Measurements from ENCODE around the gene POU2F3.

POU2F3 gene

DNA sequence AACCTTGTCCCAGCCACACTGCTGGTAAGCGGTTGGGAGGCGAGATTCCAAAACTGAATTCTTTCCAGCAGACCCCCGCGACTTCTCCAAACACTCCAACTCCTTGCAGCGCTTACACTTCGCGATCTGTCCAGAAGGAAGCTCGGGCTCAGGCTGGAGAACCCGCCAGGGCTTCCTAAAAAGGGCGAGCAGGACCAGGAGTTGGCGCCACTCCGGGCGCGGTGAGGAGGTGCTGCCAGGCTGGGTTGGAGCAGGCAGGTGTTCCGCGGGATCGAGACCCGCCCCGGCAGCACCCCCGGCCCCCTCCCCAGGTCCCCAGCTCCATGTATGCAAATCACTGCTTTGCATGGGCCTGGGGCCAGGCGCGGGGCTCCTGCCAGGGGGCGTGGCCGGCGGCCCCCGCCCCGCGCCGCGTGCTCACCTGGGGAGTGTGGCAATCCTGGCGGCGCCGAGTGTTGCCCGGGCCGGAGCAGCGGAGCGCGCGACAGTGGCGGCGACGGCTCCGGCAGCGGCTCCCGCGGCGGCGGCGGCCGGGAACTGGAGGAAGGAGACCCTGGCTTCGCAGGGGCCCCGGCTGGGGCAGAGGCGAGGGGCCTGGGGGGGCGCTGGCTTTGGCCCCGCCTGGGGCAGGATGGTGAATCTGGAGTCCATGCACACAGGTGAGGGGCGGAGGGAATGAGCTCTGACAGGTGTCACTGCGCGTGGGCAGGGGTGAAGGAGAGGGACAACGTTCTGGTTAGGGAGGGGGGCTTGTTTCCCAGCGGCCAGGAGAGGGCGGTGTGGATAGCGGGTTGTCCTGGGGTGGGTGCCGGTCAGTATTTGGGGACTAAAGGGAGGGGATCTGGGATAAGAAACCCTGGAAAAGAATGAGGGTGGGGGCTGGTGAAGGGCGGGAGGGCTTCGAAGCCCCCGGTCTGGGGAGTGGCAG, at the start of gene POU2F3:
TSS of gene POU2F3 (plus strand) at position 428 of the 928 bp plus-strand sequence. CDS start at position 632, 204 bp downstream.
- no peak for DNase-seq (ENCODE audit: low read depth)

DNA sequence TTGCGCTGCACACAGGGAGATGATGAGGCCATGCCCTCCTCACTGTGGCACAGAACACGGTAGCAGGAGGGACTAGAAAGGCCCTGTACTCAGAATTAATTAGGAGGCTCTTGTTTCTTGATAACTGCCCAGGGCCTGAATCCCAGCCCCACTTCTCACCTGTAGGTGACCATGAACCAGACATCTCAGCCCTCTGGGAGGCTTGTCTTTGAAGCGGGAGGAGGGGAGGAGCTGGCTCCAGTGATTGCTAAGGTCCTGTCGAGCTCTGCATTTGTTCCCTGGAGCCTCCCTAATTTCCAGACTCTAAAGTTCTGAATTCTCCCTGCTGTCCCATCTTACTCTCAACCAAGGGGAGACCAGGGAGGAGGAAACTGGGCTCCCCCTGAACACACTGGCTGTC, 48.9 kb upstream of the POU2F3 start:
- DNase-seq (ENCODE audit: low read depth): no peak

DNA sequence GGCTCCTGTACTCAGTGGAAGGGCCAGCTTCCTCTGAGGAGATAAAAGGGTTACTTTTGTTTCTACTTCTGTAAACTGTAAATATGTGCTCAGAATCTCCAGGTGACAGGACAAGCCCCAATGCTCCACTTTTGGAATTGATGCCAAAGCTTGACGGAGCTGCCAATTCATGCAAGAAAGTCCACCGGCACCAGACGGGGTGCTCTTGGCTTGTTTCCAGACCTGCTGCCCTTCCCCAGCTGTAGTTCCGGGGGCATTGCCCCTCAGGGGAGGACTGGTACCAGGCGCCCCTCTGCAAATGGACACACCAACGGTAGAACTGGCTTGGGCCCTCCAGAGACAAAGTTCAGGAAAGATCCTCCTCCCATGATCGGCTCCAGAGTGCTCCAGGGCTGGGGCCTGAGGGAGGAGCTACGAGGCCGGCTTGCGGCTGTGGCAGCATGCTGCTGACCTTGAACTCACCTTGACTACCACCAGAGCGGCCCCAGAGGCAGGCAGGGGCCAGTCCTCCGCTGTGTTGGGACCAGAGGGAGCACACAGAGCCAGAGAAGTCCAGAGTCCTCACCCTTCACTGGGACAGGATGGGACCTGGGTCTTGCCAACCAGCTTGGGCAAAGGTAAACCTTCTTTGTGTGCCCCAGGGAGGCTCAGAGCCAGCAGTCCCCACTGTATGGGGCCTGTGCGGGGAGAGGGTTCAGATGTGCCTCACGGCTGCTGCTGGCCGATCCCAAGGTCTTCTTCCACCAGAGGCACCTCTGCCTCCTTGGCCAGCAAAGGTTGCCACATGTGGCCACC, 46.9 kb upstream of the POU2F3 start:
- no peak for DNase-seq (ENCODE audit: low read depth)

DNA sequence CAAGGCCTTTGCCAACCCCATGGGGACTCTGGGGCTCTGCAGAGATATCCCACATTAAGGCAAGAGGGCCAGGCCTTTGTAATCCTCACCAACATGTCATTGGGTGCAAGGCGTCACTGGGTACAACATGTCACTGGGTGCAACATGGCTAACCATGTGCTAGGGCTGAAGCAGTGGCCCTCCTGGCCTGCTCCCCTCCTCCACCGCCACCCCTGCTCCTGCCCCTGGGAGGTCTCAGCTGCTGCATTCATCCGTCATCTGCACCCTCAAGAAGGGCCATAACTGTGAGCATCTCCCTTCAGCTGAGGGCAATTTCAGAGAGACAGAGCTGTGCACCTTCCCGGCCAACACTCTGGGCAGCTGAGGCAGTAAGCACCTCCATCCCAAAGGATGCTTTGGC, 45.8 kb upstream of the POU2F3 start:
- no peak for DNase-seq (ENCODE audit: low read depth)

DNA sequence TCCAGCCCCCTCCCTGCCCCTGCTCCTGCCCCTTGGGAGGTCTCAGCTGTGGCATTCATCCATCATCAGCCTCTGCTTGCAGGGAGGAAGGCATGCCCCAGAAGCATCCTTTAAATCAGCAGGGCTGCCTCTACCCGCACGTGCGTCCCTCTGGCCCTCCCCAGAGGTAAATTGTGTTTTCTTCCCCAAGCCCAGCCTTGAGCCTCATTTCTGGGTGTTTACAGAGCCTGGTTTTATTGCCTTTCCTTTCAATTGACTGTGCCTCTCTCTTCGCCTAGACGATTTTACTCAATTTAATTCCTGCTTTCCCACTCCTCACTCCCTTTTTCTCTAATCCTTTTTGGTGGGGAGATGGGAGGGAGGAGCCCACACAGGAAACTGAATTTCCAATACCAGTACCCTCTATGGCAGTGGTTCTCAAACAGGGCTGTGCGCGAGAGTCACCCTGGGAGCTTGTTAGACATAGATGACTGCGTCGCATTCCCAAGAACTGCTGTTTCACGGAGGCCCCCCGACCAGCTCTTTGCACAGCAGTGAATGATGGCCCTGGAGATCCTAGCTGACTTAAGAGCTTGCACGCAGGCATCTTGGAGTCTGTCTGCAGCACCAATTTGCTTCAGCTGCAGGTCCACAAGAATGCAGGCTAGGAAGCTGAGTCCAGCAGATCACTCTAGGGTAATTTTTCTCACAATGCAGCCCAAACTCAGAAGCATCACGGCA, 44.2 kb upstream of the POU2F3 start:
- no peak for DNase-seq (ENCODE audit: low read depth)

DNA sequence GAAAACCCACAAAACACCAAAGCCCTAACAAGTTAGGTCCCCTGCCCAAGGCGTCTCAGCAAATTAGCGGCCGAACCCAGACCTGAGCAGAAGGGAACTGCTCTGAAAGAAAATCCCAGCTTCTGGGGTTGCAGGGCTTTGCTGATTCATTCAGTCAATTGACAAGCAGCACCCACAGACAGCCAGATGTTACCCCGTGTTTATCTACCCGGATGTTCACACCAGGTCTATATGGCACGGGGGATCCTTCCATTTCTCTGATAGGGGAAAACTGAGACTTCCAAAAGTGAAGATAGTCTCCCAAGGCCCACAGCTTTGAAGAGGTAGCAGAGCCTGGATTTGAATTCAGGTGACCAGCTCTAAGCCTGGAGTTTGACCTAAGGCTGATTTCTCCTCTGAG, 43.1 kb upstream of the POU2F3 start:
- DNase-seq (ENCODE audit: low read depth): no peak

DNA sequence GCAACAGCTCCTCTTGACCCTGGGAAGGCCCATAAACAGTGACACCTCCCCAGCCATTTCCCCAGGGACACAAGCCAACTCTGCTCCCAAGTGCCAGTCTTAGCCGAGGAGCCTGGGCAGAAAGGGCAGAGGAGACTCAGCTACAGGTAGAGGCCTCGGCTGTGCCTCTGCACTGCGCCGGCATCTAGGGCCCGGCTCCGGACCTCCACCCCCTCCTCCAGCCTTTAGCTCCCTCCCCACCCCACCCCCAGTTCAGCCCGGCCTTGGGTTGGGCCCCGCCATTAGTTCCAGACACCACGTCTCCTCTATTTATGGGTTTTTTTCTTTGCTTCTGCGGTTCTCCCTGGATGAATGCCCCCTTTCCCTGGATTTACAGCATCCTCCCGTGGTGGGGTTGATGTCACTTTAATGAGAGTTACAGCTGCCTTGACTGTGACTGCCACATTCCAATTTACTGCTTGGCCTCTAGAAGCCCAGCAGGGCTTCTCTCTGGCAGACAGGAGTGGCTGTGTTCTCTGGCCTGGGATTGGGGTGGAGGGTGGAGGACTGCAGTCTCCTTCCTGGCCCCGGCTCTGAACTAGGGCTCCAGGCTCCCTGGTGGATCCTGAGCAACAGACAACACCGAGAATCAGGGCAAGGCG, 42.6 kb upstream of the POU2F3 start:
- DNase-seq (ENCODE audit: low read depth): no peak

DNA sequence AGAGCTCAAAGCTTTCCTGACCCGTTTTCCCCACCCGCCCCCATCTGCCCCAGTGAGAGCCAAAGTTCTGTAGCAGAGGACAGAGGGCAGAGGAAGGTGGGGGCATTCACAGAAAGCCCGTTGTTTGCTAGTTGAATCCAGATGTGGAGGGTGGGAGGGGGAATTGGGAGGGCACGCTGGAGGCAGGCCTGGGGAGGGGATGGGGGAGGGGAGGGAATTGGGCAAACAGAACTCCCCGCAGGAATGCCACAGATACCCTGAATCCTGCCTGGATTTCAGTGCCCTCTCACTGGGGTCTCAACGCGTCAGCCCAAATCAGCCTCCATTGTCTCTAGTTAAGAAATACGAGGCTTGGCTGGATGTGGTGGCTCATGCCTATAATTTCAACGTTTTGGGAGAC, 42.0 kb upstream of the POU2F3 start:
- DNase-seq (ENCODE audit: low read depth): no peak

DNA sequence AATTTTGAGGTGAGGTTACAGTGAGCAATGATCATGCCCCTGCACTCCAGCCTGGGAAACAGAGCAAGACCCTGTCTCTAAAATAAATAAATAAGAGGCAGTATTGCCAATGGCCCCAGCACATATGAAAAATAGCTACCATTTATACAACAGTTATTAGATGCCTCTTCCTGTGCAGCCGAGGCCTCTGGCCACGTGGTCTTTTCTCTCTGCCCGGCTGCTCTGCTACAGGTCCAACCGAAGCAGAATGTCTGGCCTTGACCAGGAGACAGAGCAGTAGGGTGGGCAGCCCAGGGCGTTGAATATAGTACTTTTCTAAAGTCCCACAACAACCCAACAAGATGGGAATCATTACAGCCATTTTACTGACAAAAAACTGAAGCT, 41.5 kb upstream of the POU2F3 start:
- DNase-seq (ENCODE audit: low read depth): no peak

DNA sequence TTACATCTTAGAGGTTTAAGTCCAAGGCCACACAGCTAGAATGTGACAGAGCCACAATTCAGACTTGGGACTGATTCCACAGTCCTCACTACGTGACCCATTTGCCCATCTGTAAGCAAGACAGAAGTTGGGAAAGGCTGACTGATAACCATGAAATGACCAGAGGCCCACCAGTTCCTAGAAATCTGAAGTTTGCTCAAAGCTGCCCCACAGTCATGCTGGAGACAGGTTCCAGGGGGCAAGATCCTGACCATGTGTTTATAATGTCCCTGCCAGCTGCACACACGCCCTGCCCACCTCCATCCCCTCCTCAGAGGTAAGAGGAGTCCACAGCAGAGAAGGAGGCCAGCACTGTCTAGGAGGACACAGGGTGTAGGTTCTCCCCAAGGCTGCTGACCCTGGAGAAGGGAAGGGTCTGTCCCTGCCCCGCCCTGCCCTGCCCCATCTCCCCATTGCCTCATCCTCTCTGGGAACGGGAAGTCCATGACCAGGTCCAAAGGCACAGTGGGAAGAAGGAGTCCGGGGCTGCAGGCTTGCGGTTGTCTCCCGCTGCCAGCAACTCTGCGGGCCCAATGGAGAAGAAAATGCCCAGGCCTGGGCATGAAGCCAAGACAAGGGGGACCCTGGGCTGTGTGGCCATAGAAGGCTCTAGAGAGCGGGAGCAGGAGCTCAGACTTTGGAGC, 41.0 kb upstream of the POU2F3 start:
- no peak for DNase-seq (ENCODE audit: low read depth)

DNA sequence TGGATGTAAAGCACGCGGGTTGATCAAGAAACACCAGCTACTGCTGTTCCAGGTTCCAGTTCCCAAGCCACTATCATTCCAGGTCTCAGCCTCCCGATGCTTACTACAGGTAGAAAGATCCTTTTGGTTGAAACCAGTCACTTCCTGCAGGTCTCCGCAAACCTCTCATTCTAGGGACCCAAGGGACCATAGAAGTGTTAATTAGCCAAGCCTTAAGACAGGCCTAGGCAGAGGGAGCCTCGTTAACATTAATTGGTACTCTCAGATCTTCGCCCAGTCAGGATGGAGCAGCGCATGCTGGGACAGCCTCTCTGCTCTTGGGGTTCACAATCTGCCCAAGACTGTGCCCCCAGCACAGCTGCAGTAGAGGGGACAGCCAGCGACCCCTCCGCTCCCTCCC, 40.3 kb upstream of the POU2F3 start:
- DNase-seq (ENCODE audit: low read depth): no peak

DNA sequence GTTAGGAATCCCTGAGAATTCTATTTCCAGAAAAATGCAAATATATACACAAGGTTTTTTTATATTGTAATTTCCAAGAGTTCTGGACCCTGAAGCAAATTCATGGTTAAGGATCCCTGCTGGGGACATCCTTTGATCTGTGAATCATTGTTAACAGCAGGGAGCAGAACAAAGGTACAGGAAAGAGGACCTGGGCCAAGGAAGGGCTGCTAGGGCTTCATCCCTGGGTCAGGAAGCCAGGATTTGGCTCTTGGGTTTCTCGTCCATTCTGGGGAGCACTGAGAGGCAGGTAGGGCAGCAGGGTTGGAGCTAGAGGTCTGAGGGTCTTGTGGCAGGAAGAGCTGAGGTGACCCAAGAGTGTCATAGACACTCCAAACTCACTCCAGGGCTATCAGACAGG, 39.3 kb upstream of the POU2F3 start:
- DNase-seq (ENCODE audit: low read depth): no peak

DNA sequence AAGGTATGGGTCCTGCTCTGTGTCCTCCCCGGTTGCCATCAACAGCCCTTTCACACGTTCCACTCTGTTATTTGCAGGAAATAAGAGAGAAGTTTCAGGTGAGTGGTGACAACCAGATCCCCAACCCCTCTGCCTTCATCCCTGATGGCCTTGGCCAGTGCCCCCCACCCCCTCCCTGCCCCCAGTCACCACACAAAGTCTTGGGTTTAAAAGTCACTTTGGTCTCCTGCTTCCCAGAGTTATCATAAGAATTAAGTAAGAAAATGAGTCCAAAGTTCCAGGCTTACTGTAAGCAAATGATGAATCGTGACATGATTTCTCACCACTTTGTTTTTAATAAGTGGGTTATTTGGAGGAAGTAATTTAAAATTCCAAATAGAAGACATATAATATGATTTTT, 38.3 kb upstream of the POU2F3 start:
- DNase-seq (ENCODE audit: low read depth): no peak

DNA sequence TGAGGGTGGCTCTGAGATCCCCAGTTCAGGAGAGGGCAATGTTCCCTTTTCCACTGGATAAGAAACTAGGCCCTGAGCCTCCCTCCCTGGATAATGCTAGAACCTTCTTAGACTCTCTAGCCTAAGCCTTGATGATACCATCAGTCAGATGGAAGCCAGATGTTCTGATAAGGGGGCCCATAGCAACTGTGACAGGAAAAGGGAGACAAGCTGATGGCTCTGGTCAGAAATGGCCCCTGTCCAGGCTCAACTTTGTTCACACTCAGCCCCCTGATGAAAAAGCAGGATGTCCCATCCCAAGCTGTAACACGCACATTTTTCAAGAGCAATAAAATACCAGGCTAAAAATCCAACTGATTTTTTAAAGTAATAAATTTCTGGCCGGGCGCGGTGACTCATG, 36.3 kb upstream of the POU2F3 start:
- DNase-seq (ENCODE audit: low read depth): no peak

DNA sequence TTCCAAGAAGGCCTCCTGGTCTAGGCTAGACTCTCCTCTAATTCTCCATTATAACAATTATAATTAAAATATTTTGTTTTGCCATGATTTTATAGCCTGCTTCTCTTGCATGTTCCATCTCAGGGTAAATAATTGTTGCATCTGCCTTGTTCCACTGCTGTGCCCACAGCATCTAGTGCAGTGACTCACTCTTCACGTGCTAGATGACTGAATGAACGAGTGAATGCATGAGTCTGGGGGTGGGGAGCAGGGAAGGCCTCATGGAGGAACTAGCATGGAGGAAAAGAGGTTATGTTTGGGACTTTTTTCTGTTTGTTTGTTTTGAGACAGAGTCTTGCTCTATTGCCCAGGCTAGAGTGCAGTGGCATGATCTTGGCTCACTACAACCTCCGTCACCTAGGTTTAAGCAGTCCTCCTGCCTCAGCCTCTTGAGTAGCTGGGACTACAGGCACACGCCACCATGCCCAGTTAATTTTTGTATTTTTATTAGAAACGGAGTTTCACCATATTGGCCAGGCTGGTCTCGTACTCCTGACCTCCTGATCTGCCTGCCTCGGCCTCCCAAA, 34.3 kb upstream of the POU2F3 start:
- DNase-seq (ENCODE audit: low read depth): no peak

DNA sequence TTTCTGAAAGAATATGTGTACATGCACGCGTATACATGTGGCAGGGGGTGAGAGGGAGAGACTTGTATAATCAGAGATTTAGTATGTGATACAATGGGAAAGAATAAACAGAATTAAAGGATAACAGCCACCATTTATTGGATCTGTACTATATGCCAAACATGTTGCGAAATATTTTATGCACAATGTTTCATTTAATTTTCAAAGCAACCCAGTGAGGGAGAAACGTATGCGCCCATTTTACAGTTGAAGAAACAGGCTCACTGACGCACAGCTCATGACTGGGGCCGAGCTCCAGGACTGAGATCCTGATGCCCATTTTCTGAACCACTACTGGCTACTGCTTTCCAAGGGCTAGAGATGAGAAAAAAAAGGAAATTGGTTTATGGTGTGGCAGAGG, 32.4 kb upstream of the POU2F3 start:
- DNase-seq (ENCODE audit: low read depth): no peak

DNA sequence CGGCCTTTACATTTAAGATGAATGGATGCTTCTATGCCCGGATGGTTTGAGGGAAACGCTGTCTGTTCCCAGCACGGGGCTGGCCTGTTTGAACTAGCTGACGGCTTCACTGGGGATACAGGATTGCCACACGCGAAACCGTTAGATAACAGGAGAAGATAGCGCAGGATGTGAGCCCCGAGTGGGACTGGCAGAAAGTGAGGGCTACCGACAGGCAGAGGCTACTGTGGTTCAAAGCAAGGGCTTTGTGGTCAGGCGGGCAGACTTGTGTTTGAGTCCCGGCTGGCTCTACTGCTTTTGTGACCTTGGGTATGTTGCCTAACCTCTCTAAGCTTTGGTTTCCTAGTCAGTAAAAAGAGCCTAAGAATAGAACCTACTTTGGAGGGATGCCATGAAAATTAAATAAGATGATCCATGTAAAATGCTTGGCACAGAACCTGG, 31.9 kb upstream of the POU2F3 start:
- DNase-seq (ENCODE audit: low read depth): no peak

DNA sequence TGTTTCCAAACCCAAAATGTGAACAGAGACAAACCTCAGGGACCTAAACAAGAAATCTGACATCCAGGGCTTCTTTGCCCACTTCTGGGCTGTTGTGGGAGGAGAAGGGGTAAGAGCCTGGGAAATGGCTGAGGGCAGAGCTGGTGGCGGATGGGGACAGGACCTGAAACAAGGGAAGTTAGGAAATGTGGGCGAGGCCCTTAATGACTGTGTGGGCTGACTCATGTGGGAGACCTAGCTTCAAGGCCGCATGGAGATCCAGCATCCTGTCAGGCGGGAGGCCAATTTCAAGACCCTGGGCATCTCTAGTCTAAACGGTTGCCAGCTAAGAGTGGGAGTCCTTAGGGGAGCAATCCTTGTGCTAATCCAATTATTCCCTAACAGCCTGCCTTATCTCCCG, 31.2 kb upstream of the POU2F3 start:
- no peak for DNase-seq (ENCODE audit: low read depth)

DNA sequence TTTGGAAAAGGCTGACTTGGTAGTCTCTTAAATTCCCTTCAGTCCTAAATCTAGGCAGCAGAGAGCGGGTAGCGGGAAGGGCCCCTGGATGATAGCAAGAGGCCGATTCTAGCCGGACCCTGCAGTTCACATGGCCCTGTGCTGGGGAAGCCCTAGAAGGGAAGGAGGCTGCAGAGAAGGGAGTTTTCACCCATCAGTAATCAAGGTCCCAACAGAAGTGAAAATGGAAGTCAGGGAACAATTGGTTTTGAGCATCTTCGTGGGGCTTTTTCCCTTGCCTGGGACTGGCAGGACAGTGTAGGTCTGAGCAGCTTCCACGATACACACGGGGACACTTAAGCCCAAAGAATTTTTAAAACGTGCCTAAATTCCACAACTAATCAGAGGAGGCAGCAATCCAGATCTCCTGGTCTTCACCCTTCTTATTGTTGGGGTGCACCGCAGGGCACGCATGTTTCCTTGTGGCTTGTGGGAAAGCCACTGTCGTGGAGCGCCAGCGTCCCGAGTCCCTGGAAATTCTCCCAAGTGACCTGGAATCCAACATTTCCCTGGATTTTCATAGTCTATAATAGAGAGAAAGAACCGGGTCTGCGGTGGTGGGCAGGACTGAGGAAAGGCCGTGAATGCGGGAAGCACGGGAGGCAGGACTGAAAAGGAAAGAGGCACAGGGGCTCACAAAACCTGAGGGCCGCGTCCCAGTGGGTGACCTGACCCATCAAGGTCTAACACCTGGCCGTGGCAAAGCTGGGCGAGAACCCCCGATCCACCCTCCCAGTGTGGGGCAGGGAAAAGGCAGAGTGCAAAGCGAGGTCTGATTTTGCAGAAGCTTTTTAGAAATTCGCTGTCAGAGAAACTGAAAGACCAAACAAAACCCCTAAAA, 30.0 kb upstream of the POU2F3 start:
- no peak for DNase-seq (ENCODE audit: low read depth)

Data from stimulated activated CD8-positive, alpha-beta memory T cell treated with anti-CD3 and anti-CD28 coated beads, Interleukin-7, amount 100 ng/mL, for 24 hours (primary cell).